HL-60 (cell line): ENCODE measurements around the gene CLNK.

Source experiments
- DNase-seq, 2 experiments: peaks; one replicate each; pipeline ENCODE4 v3.0.0-alpha.2; 2010 to 2020; ENCODE audit warnings: low read depth in 1 of 2, low spot score in 1 of 2
- H3K27ac ChIP-seq: fragments of 250-450 bp; sonication (Bioruptor Pico); replicated peaks from 2 replicates; pipeline ENCODE4 v1.5.1; 2020; ENCODE audit warnings: mild to moderate bottlenecking, moderate library complexity
- H3K27me3 ChIP-seq: fragments of 250-450 bp; sonication (Bioruptor Pico); 2 replicates; pipeline ENCODE4 v1.5.1; 2021; ENCODE audit warnings: mild to moderate bottlenecking, moderate library complexity; ENCODE audit not compliant: insufficient read depth, poor library complexity, severe bottlenecking
- H3K4me3 ChIP-seq: replicated peaks from 2 replicates; pipeline ENCODE4 v1.5.1; 2011; ENCODE audit warnings: mild to moderate bottlenecking, control low read depth, low read length; ENCODE audit not compliant: insufficient read depth
- CTCF ChIP-seq: IDR thresholded peaks from one replicate; pipeline ENCODE4 v1.5.1; 2011; ENCODE audit warnings: low read length, control low read depth, inconsistent platforms; ENCODE audit not compliant: insufficient read depth
- GABPA ChIP-seq: IDR thresholded peaks from 2 replicates; pipeline ENCODE4 v1.6.1; 2012; ENCODE audit warnings: low read depth
- POLR2AphosphoS5 ChIP-seq: IDR thresholded peaks from 2 replicates; pipeline ENCODE4 v1.6.1; 2012; ENCODE audit warnings: low read depth
- REST ChIP-seq: IDR thresholded peaks from 2 replicates; pipeline ENCODE4 v1.6.1; 2012; ENCODE audit warnings: low read depth; ENCODE audit not compliant: insufficient replicate concordance
- SPI1 ChIP-seq: IDR thresholded peaks from 2 replicates; pipeline ENCODE4 v1.6.1; 2012; ENCODE audit warnings: low read depth, mild to moderate bottlenecking, borderline replicate concordance

CLNK gene

GRCh38 chr4:10478621-10479020 is 205.9 kb downstream of the CLNK start:
- no peak for TF ChIP-seq SPI1
- Histone ChIP-seq H3K27ac (no peak overlapping the region), H3K4me3 (no peak overlapping the region), H3K27me3 (no peaks in the 10 kb centered on the region)
- no peak for DNase-seq

GRCh38 chr4:10470505-10470904 is 214.1 kb downstream of the CLNK start:
- TF ChIP-seq SPI1 = no peak
- TF ChIP-seq REST = no peak
- no peak for TF ChIP-seq POLR2AphosphoS5
- no peak for TF ChIP-seq GABPA
- no peak for TF ChIP-seq CTCF

GRCh38 chr4:10466161-10466560 is 218.4 kb downstream of the CLNK start:
- Histone ChIP-seq H3K27me3 (peaks cover 14% of the 10 kb centered on the region), H3K27ac (no peak overlapping the region), H3K4me3 (no peak overlapping the region)
- TF ChIP-seq GABPA (no peak), SPI1 (no peak), CTCF (no peak), REST (no peak), POLR2AphosphoS5 (no peak)
- DNase-seq = no peak

More at GRCh38 chr4:10470505-10470904, 214.1 kb downstream of the CLNK start:
- no peak for DNase-seq
- H3K27ac ChIP-seq = no peak overlapping the region
- H3K4me3 ChIP-seq = no peak overlapping the region
- peaks cover 2% of the 10 kb centered on the region for H3K27me3 ChIP-seq

GRCh38 chr4:10462876-10463275 is 221.7 kb downstream of the CLNK start:
- Histone ChIP-seq H3K27ac (no peak overlapping the region), H3K27me3 (peaks cover 16% of the 10 kb centered on the region), H3K4me3 (no peak overlapping the region)
- TF ChIP-seq SPI1 (no peak), CTCF (no peak), POLR2AphosphoS5 (no peak), REST (no peak), GABPA (no peak)
- no peak for DNase-seq
